ENCODE data around the gene TPRG1. TPM values are rescaled to one million over a fixed set of nuclear protein-coding genes. Genes with fewer than 3 reads are reported as not detected.

TPRG1 gene
- total and polyA plus RNA-seq, 2 donors (not counting 1 experiment from before 2014, with no cell fraction given): 0.47 to 0.99 TPM

- H3K9ac ChIP-seq (ENCODE audit: insufficient read depth, low read length): no peak overlapping the region
- no peaks in the 10 kb centered on the region for H3K27me3 ChIP-seq (ENCODE audit: control insufficient read depth, insufficient read depth, low read length)
- no peak overlapping the region for H3K4me3 ChIP-seq (replicated peaks in 1 of 4; ENCODE audit: control extremely low read depth in 1 of 4, insufficient read depth in 1 of 4, low read depth in 3 of 4, low read length in 4 of 4)
- H4K20me1 ChIP-seq (ENCODE audit: control insufficient read depth, extremely low read depth, insufficient read depth, low read length): no peaks in the 10 kb centered on the region
- H3K4me1 ChIP-seq (ENCODE audit: control insufficient read depth, extremely low read depth, insufficient read depth, low read length): no peaks in the 10 kb centered on the region
- no peaks in the 10 kb centered on the region for H3K36me3 ChIP-seq (ENCODE audit: control insufficient read depth, insufficient read depth, low read length)
- TF ChIP-seq CTCF (conservative IDR thresholded peaks at IDR 0.05 in 1 of 2, IDR thresholded peaks at IDR 0.05 in 1 of 2; ENCODE audit: low read depth in 1 of 2, low read length in 2 of 2) (no peak), EZH2 (IDR thresholded peaks at IDR 0.05; ENCODE audit: low read length, missing control alignments) (no peak)
- no peaks in the 10 kb centered on the region for H3K9me3 ChIP-seq (ENCODE audit: control insufficient read depth, insufficient read depth, low read depth, low read length)
- H3K79me2 ChIP-seq (ENCODE audit: control insufficient read depth, insufficient read depth, low read length): no peaks in the 10 kb centered on the region
- no peak overlapping the region for H2AFZ ChIP-seq (ENCODE audit: low read length)
- no peak overlapping the region for H3K4me2 ChIP-seq (ENCODE audit: extremely low read depth, insufficient read depth, low read length)
- no peak overlapping the region for H3K27ac ChIP-seq (ENCODE audit: insufficient read depth, low read length)
- DNase-seq (ENCODE audit: low read depth in 2 of 2): no peak
Observed at GRCh38 chr3:189308608-189309007, 136.8 kb downstream of the TPRG1 start.

GRCh38 chr3:189309400-189309975 is 137.7 kb downstream of the TPRG1 start:
- Histone ChIP-seq H3K4me1 (ENCODE audit: control insufficient read depth, extremely low read depth, insufficient read depth, low read length) (no peaks in the 10 kb centered on the region), H2AFZ (ENCODE audit: low read length) (no peak overlapping the region), H3K4me2 (ENCODE audit: extremely low read depth, insufficient read depth, low read length) (no peak overlapping the region), H3K27ac (ENCODE audit: insufficient read depth, low read length) (no peak overlapping the region), H3K9ac (ENCODE audit: insufficient read depth, low read length) (no peak overlapping the region), H3K4me3 (replicated peaks in 1 of 4; ENCODE audit: control extremely low read depth in 1 of 4, insufficient read depth in 1 of 4, low read depth in 3 of 4, low read length in 4 of 4) (no peak overlapping the region), H3K36me3 (ENCODE audit: control insufficient read depth, insufficient read depth, low read length) (no peaks in the 10 kb centered on the region), H3K79me2 (ENCODE audit: control insufficient read depth, insufficient read depth, low read length) (no peaks in the 10 kb centered on the region), H4K20me1 (ENCODE audit: control insufficient read depth, extremely low read depth, insufficient read depth, low read length) (no peaks in the 10 kb centered on the region), H3K9me3 (ENCODE audit: control insufficient read depth, insufficient read depth, low read depth, low read length) (no peaks in the 10 kb centered on the region), H3K27me3 (ENCODE audit: control insufficient read depth, insufficient read depth, low read length) (no peaks in the 10 kb centered on the region)
- TF ChIP-seq CTCF (conservative IDR thresholded peaks at IDR 0.05 in 1 of 2, IDR thresholded peaks at IDR 0.05 in 1 of 2; ENCODE audit: low read depth in 1 of 2, low read length in 2 of 2) (no peak), EZH2 (IDR thresholded peaks at IDR 0.05; ENCODE audit: low read length, missing control alignments) (no peak)
- no peak for DNase-seq (ENCODE audit: low read depth in 2 of 2)

- Histone ChIP-seq H3K27ac (ENCODE audit: insufficient read depth, low read length) (no peak overlapping the region), H3K27me3 (ENCODE audit: control insufficient read depth, insufficient read depth, low read length) (no peaks in the 10 kb centered on the region), H3K9me3 (ENCODE audit: control insufficient read depth, insufficient read depth, low read depth, low read length) (no peaks in the 10 kb centered on the region), H4K20me1 (ENCODE audit: control insufficient read depth, extremely low read depth, insufficient read depth, low read length) (no peaks in the 10 kb centered on the region), H3K4me2 (ENCODE audit: extremely low read depth, insufficient read depth, low read length) (no peak overlapping the region), H3K79me2 (ENCODE audit: control insufficient read depth, insufficient read depth, low read length) (no peaks in the 10 kb centered on the region), H3K9ac (ENCODE audit: insufficient read depth, low read length) (no peak overlapping the region), H3K4me1 (ENCODE audit: control insufficient read depth, extremely low read depth, insufficient read depth, low read length) (no peaks in the 10 kb centered on the region), H3K4me3 (replicated peaks in 1 of 4; ENCODE audit: control extremely low read depth in 1 of 4, insufficient read depth in 1 of 4, low read depth in 3 of 4, low read length in 4 of 4) (no peak overlapping the region), H2AFZ (ENCODE audit: low read length) (no peak overlapping the region), H3K36me3 (ENCODE audit: control insufficient read depth, insufficient read depth, low read length) (no peaks in the 10 kb centered on the region)
- no peak for TF ChIP-seq CTCF (conservative IDR thresholded peaks at IDR 0.05 in 1 of 2, IDR thresholded peaks at IDR 0.05 in 1 of 2; ENCODE audit: low read depth in 1 of 2, low read length in 2 of 2)
- no peak for TF ChIP-seq EZH2 (IDR thresholded peaks at IDR 0.05; ENCODE audit: low read length, missing control alignments)
- no peak for DNase-seq (ENCODE audit: low read depth in 2 of 2)
Observed at GRCh38 chr3:189311521-189311920, 139.8 kb downstream of the TPRG1 start.

All from fibroblast of lung (primary cell).